Natural killer cell (primary cell): ENCODE data around the gene ZBTB8B. TPM values are rescaled to one million over a fixed set of nuclear protein-coding genes. Genes with fewer than 3 reads are reported as not detected.
"Not testable (repeated sequence)": the region's sequence is repeated elsewhere in the genome, so short reads cannot be mapped to it uniquely, and the experiment has no call there.

ENCODE experiments used
- ATAC-seq, 3 donors: fragments of 150-1000 bp in 2 of 3; fragments of 200-7000 bp in 1 of 3; cut with Tn5 transposase; 1 replicate in 1 of 3; 2 replicates in 2 of 3; pipeline ENCODE4 v1.10.0; 2021; ENCODE audit warnings: mild to moderate bottlenecking in 2 of 3, moderate library complexity in 2 of 3
- DNase-seq, 2 donors: peaks; one replicate each; pipeline versions ENCODE4 v3.0.0 to v3.0.0-alpha.2; 2013 to 2021; ENCODE audit warnings: mixed read lengths in 1 of 2
- H3K27ac ChIP-seq: one replicate; pipeline ENCODE4 v1.5.1; 2013; ENCODE audit warnings: mild to moderate bottlenecking, low read length
- H3K27me3 ChIP-seq: one replicate; pipeline ENCODE4 v1.6.1; 2013; ENCODE audit warnings: low read length; ENCODE audit not compliant: control insufficient read depth, insufficient read depth
- H3K36me3 ChIP-seq: one replicate; pipeline ENCODE4 v1.6.1; 2013; ENCODE audit warnings: low read length; ENCODE audit not compliant: control insufficient read depth, insufficient read depth
- H3K4me1 ChIP-seq: one replicate; pipeline ENCODE4 v1.6.1; 2013; ENCODE audit warnings: low read length; ENCODE audit not compliant: control insufficient read depth, insufficient read depth
- H3K4me3 ChIP-seq: one replicate; pipeline ENCODE4 v1.5.1; 2013; ENCODE audit warnings: low read length
- H3K9me3 ChIP-seq: one replicate; pipeline ENCODE4 v1.6.1; 2013; ENCODE audit warnings: low read length; ENCODE audit not compliant: control insufficient read depth, insufficient read depth
- H3K27ac Mint-ChIP-seq, 2 donors: one replicate each; pipeline ENCODE4 v1.8.0; 2022; ENCODE audit warnings: mild to moderate bottlenecking in 2 of 2, mixed read lengths in 2 of 2, moderate library complexity in 1 of 2
- H3K27me3 Mint-ChIP-seq, 2 donors: one replicate each; pipeline ENCODE4 v1.8.0; 2022; ENCODE audit warnings: low read depth in 2 of 2, mixed read lengths in 2 of 2
- H3K36me3 Mint-ChIP-seq: one replicate; pipeline ENCODE4 v1.8.0; 2022; ENCODE audit warnings: mixed read lengths
- H3K4me1 Mint-ChIP-seq, 2 donors: one replicate each; pipeline ENCODE4 v1.8.0; 2022; ENCODE audit warnings: mixed read lengths in 2 of 2
- H3K4me3 Mint-ChIP-seq: one replicate; pipeline ENCODE4 v1.8.0; 2022; ENCODE audit warnings: mild to moderate bottlenecking, moderate library complexity, mixed read lengths
- H3K9me3 Mint-ChIP-seq, 2 donors: one replicate each; pipeline ENCODE4 v1.8.0; 2022; ENCODE audit warnings: mixed read lengths in 2 of 2
- WGBS: methylation state at CpG from one replicate; pipeline ENCODE4 v1.1.7; 2013; ENCODE audit warnings: missing lambda C conversion rate; ENCODE audit not compliant: insufficient coverage; 5-methylcytosine and 5-hydroxymethylcytosine counted together
- intact Hi-C: fragments of 100-400 bp; cut with micrococcal nuclease; formaldehyde crosslinking; loops from one replicate; pipeline ENCODE4 v1.14.2; 2022
- total RNA-seq, 4 donors: library from RNA; stranded (reverse); fragments of 120-200 nt in 1 of 4; gene quantifications; one replicate each; pipeline versions ENCODE4 v1.2.3 to v1.2.4, GENCODE V29; 2013 to 2022
- TF ChIP-seq, protein P1 (sequence below): fragments of 200-600 bp; IDR thresholded peaks from one replicate; pipeline ENCODE4 v1.8.0; 2022; ENCODE audit warnings: antibody characterized with exemption

ZBTB8B gene
- total RNA-seq, 3 donors from 2014 or later (not counting 1 experiment from before 2014, with no cell fraction given): not detected

DNA sequence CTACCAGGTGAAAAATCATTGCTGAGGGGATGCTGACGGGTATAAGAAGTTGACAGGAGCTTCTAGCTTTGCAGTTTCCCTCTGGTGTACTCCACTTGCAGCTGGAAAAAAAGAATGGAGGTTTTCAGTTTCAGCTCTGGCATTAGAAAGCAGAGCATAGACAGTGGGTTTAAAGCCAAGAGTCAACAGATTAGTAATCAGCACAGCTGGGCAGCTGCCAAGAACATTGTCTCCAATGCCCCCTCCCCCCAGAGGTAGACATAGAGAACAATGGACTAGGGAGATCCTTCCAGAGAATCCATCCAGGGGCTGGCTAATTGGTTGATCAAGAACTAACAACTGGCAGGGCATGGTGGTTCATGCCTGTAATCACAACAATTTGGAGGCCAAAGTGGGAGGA, 10.1 kb upstream of the ZBTB8B start:
- Mint-ChIP-seq H3K4me1 (no peaks in the 10 kb centered on the region), H3K9me3 (peaks cover 6 to 8% of the 10 kb centered on the region in 2 donors), H3K27me3 (peaks cover 1 to 5% of the 10 kb centered on the region in 2 donors), H3K27ac (no peak overlapping the region), H3K4me3 (no peak overlapping the region), H3K36me3 (peaks cover 8% of the 10 kb centered on the region)
- Histone ChIP-seq H3K4me3 (no peak overlapping the region), H3K27me3 (no peaks in the 10 kb centered on the region), H3K36me3 (no peaks in the 10 kb centered on the region), H3K27ac (no peak overlapping the region), H3K4me1 (no peaks in the 10 kb centered on the region), H3K9me3 (peaks cover 12% of the 10 kb centered on the region)
- 67% methylated on average over 1 of the region's 1 CpG for WGBS
- ATAC-seq (no peak), DNase-seq (no peak)
- intact Hi-C loops: no loop called here
- TF ChIP-seq, protein P1, sequence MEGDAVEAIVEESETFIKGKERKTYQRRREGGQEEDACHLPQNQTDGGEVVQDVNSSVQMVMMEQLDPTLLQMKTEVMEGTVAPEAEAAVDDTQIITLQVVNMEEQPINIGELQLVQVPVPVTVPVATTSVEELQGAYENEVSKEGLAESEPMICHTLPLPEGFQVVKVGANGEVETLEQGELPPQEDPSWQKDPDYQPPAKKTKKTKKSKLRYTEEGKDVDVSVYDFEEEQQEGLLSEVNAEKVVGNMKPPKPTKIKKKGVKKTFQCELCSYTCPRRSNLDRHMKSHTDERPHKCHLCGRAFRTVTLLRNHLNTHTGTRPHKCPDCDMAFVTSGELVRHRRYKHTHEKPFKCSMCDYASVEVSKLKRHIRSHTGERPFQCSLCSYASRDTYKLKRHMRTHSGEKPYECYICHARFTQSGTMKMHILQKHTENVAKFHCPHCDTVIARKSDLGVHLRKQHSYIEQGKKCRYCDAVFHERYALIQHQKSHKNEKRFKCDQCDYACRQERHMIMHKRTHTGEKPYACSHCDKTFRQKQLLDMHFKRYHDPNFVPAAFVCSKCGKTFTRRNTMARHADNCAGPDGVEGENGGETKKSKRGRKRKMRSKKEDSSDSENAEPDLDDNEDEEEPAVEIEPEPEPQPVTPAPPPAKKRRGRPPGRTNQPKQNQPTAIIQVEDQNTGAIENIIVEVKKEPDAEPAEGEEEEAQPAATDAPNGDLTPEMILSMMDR: no peak

DNA sequence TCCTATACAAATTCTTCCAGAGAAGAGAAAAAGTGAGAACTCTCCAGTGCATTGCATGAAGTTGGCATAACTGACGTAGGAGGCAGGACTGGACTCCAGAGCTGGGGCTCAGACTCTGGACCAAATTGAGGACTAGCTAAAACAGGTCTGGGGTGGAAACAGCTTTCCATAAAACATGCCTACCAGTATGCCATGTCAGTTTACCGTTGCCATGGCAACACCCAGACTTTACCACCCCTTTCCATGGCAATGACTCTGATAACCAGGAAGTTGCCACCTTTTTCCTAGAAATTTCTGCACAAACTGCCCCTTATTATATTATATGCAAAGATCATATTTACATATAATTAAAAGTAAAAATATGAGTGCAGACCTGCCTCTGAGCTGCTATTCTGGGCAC, 8.9 kb upstream of the ZBTB8B start:
- DNase-seq (no peak), ATAC-seq (no peak)
- no peaks in the 10 kb centered on the region for H3K4me1 ChIP-seq
- peaks cover 6 to 8% of the 10 kb centered on the region in 2 donors for H3K9me3 Mint-ChIP-seq
- H3K9me3 ChIP-seq: peaks cover 13% of the 10 kb centered on the region
- H3K27ac Mint-ChIP-seq: no peak overlapping the region
- 83% methylated on average over 2 of the region's 2 CpGs for WGBS
- H3K27me3 Mint-ChIP-seq: peaks cover 0 to 5% of the 10 kb centered on the region in 2 donors
- H3K4me1 Mint-ChIP-seq: no peaks in the 10 kb centered on the region
- no peak overlapping the region for H3K27ac ChIP-seq
- H3K4me3 ChIP-seq: no peak overlapping the region
- peaks cover 8% of the 10 kb centered on the region for H3K36me3 Mint-ChIP-seq
- H3K4me3 Mint-ChIP-seq: no peak overlapping the region
- intact Hi-C loops: no loop called here
- no peaks in the 10 kb centered on the region for H3K27me3 ChIP-seq
- no peaks in the 10 kb centered on the region for H3K36me3 ChIP-seq
- TF ChIP-seq, protein P1: no peak

DNA sequence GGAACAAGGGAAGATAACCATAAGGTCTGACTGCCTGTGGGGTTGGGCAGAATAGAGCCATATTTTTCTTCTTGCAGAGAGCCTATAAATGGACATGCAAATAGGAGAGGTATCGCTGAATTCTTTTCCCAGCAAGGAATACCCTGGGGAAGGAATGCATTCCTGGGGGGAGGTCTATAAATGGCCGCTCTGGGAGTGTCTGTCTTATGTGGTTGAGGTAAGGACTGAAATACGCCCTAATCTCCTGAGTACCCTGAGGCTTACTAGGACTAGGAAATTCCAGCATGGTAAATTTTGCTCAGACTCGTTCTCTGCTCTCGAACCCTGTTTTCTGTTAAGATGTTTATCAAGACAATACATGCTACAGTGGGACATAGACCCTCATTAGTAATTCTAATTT, 6.1 kb upstream of the ZBTB8B start:
- not testable (repeated sequence) for H3K4me3 Mint-ChIP-seq

DNA sequence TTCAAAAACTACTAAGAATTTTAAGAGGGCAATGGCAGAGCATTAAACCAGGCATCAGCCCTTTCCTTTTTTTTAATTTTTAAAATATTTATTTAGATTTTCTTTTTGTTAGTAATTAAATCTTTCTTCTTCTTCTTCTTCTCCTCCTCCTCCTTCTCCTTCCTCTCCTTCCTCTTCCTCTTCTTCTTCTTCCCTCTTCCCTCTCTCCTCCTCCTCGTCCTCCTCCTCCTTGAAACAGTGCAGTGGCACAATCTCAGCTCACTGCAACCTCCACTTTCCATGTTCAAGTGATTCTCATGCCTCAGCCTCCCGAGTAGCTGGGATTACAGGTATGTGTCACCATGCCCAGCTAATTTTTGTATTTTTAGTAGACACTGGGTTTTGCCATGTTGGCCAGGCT, 1.9 kb upstream of the ZBTB8B start:
- Histone ChIP-seq H3K4me1 (peaks cover 13% of the 10 kb centered on the region), H3K27me3 (peaks cover 28% of the 10 kb centered on the region), H3K9me3 (peaks cover 13% of the 10 kb centered on the region)
- DNase-seq, intact Hi-C loops, ATAC-seq, H3K27ac Mint-ChIP-seq, H3K4me3 ChIP-seq, H3K4me3 Mint-ChIP-seq, H3K36me3 Mint-ChIP-seq, H3K27ac ChIP-seq, H3K36me3 ChIP-seq, H3K9me3 Mint-ChIP-seq: not testable (repeated sequence)
- Mint-ChIP-seq H3K27me3 (peaks cover 45 to 52% of the 10 kb centered on the region in 2 donors), H3K4me1 (peaks cover 17% of the 10 kb centered on the region in 2 donors)
- 65% methylated on average over 2 of the region's 2 CpGs for WGBS

More for the DNA sequence above, 6.1 kb upstream of the ZBTB8B start:
- H3K36me3 Mint-ChIP-seq, H3K4me1 ChIP-seq, H3K27me3 ChIP-seq, intact Hi-C loops, H3K9me3 Mint-ChIP-seq, H3K4me1 Mint-ChIP-seq, H3K27ac Mint-ChIP-seq, DNase-seq, H3K36me3 ChIP-seq, H3K4me3 ChIP-seq, ATAC-seq, H3K27ac ChIP-seq: not testable (repeated sequence)
- WGBS: 91% methylated on average over 5 of the region's 5 CpGs
- peaks cover 13% of the 10 kb centered on the region for H3K9me3 ChIP-seq
- H3K27me3 Mint-ChIP-seq: peaks cover 20 to 26% of the 10 kb centered on the region in 2 donors
